Neural crest cell (in vitro differentiated cells): ENCODE data around the gene ARRDC1. TPM values are rescaled to one million over a fixed set of nuclear protein-coding genes. Genes with fewer than 3 reads are reported as not detected.
A peak's percentile ranks its signal among the peaks of the same experiment; 100 is the strongest.

Source experiments
- DNase-seq: peaks from one replicate; pipeline ENCODE4 v3.0.0; 2021; ENCODE audit warnings: low read depth, mixed read lengths, low spot score
- H3K27ac Mint-ChIP-seq: one replicate; pipeline ENCODE4 v1.8.0; 2021; ENCODE audit warnings: mild to moderate bottlenecking, mixed read lengths; ENCODE audit not compliant: unreplicated experiment
- H3K27me3 Mint-ChIP-seq: 2 replicates; pipeline ENCODE4 v1.8.0; 2021; ENCODE audit warnings: low read depth, mild to moderate bottlenecking, mixed read lengths
- H3K36me3 Mint-ChIP-seq: 2 replicates; pipeline ENCODE4 v1.8.0; 2021; ENCODE audit warnings: low read depth, mild to moderate bottlenecking, mixed read lengths
- H3K4me1 Mint-ChIP-seq: 2 replicates; pipeline ENCODE4 v1.8.0; 2021; ENCODE audit warnings: mixed read lengths
- H3K4me3 Mint-ChIP-seq: one replicate; pipeline ENCODE4 v1.8.0; 2021; ENCODE audit warnings: mild to moderate bottlenecking, mixed read lengths
- H3K9me3 Mint-ChIP-seq: 2 replicates; pipeline ENCODE4 v1.8.0; 2021; ENCODE audit warnings: mixed read lengths
- total RNA-seq: library from RNA; stranded (reverse); gene quantifications from 2 replicates; pipeline ENCODE4 v1.2.1, GENCODE V29; 2021
- TF ChIP-seq, protein P1 (sequence below): fragments of 200-600 bp; sonication (generic); conservative IDR thresholded peaks from 2 replicates; pipeline ENCODE4 v1.5.0; 2021; ENCODE audit warnings: antibody characterized with exemption, mild to moderate bottlenecking

ARRDC1 gene
- total RNA-seq, 1 donor from 2014 or later, result 18.1 TPM

- Mint-ChIP-seq H3K4me3 (no peak overlapping the region), H3K27me3 (no peaks in the 10 kb centered on the region), H3K4me1 (no peaks in the 10 kb centered on the region), H3K9me3 (no peaks in the 10 kb centered on the region), H3K36me3 (peaks cover 13% of the 10 kb centered on the region), H3K27ac (no peak overlapping the region)
- TF ChIP-seq, protein P1, sequence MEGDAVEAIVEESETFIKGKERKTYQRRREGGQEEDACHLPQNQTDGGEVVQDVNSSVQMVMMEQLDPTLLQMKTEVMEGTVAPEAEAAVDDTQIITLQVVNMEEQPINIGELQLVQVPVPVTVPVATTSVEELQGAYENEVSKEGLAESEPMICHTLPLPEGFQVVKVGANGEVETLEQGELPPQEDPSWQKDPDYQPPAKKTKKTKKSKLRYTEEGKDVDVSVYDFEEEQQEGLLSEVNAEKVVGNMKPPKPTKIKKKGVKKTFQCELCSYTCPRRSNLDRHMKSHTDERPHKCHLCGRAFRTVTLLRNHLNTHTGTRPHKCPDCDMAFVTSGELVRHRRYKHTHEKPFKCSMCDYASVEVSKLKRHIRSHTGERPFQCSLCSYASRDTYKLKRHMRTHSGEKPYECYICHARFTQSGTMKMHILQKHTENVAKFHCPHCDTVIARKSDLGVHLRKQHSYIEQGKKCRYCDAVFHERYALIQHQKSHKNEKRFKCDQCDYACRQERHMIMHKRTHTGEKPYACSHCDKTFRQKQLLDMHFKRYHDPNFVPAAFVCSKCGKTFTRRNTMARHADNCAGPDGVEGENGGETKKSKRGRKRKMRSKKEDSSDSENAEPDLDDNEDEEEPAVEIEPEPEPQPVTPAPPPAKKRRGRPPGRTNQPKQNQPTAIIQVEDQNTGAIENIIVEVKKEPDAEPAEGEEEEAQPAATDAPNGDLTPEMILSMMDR, result no peak
- no peak for DNase-seq
These were observed 35.8 kb upstream of the ARRDC1 start for GRCh38 chr9:137569609-137570203.

DNA sequence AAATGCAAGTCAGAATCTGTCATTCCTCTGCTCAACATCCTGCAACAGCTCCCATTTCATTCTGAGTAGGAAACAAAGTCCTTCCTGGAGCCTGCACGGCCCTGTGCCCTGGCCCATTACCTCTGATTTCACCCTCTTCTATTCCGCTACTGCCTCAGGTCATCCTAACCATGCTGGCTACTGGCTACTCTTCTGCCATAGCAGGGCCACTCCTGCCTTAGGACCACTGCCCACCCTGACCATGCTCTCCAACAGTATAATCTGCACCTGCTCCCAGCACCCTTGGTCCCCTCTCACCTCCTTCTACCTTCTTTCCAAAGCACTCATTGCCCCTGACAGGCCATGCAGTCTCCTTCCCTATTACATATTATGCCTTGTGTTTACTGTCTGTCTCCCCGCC, 34.9 kb upstream of the ARRDC1 start:
- TF ChIP-seq, protein P1, result no peak
- Mint-ChIP-seq H3K27me3 (no peaks in the 10 kb centered on the region), H3K36me3 (peaks cover 16% of the 10 kb centered on the region), H3K27ac (no peak overlapping the region), H3K9me3 (no peaks in the 10 kb centered on the region), H3K4me3 (peak overlapping the region; percentile 64), H3K4me1 (peaks cover under 1% of the 10 kb centered on the region)
- no peak for DNase-seq

GRCh38 chr9:137574192-137574591, 31.3 kb upstream of the ARRDC1 start:
- H3K27me3 Mint-ChIP-seq, result no peaks in the 10 kb centered on the region

GRCh38 chr9:137575364-137575715, 30.1 kb upstream of the ARRDC1 start:
- Mint-ChIP-seq H3K27ac (peak overlapping the region; percentile 21), H3K9me3 (no peaks in the 10 kb centered on the region), H3K36me3 (peaks cover 14% of the 10 kb centered on the region), H3K4me1 (peaks cover 22% of the 10 kb centered on the region), H3K27me3 (no peaks in the 10 kb centered on the region), H3K4me3 (peak overlapping the region; percentile 70)
- DNase-seq, result no peak
- TF ChIP-seq, protein P1, result no peak

More at GRCh38 chr9:137574192-137574591, 31.3 kb upstream of the ARRDC1 start:
- Mint-ChIP-seq H3K27ac (no peak overlapping the region), H3K4me1 (peaks cover 22% of the 10 kb centered on the region), H3K4me3 (peak overlapping the region; percentile 15), H3K36me3 (peaks cover 16% of the 10 kb centered on the region), H3K9me3 (no peaks in the 10 kb centered on the region)
- TF ChIP-seq, protein P1, result no peak
- no peak for DNase-seq

DNA sequence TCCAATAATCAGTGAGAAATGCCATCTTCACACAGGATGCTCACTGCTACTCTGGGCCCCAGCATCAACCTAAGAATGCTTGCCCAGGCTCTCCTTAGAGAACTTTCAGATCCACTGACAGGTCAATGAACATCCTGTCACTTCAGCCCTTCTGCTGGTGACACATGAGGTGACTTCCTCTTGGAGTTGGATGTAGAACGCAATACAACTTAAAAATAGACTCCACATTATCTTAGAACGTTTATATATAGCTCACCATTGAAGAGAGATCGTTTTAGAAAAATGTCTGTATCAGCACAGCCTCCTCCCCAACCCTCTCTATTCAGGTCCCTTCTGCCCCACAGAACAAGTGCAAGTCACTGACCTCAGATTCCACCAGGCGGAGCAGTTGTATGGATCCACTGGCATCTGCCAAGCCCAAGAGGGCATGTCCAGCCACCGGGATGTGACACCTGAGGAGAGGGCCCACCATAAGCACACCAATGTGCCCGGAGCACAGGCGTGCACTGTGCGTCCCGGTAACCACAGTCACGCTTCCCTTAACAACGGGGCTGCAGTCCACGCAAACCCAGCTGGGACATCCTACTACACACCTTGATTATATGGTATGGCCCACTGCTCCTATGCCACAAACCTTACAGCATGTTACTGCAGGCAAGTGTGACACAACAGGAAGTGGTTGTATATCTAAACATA, 29.6 kb upstream of the ARRDC1 start:
- Mint-ChIP-seq H3K4me3 (peak overlapping the region; percentile 70), H3K27ac (no peak overlapping the region), H3K4me1 (peaks cover 22% of the 10 kb centered on the region), H3K36me3 (peaks cover 11% of the 10 kb centered on the region), H3K9me3 (no peaks in the 10 kb centered on the region), H3K27me3 (no peaks in the 10 kb centered on the region)
- no peak for DNase-seq
- TF ChIP-seq, protein P1, result no peak
